IMR-90 (cell line): ENCODE measurements around the gene RPL21.

ENCODE experiments used
- CEBPB ChIP-seq: IDR thresholded peaks from 2 replicates; pipeline ENCODE4 v1.6.1; 2012; ENCODE audit warnings: low read depth, low read length, improper control_type of control experiment
- POLR2A ChIP-seq: IDR thresholded peaks from 2 replicates; pipeline ENCODE4 v1.6.1; 2012; ENCODE audit warnings: mild to moderate bottlenecking, low read depth, low read length
- RCOR1 ChIP-seq: IDR thresholded peaks from 2 replicates; pipeline ENCODE4 v1.6.1; 2012; ENCODE audit warnings: mild to moderate bottlenecking, low read length, improper control_type of control experiment; ENCODE audit not compliant: insufficient replicate concordance
- TF ChIP-seq, protein P1 (sequence below): conservative IDR thresholded peaks from 2 replicates; pipeline ENCODE4 v1.5.1; 2012; ENCODE audit warnings: mild to moderate bottlenecking, low read depth, low read length, improper control_type of control experiment
- TF ChIP-seq, protein P2 (sequence below): fragments of 150-350 bp; IDR thresholded peaks from 2 replicates; pipeline ENCODE4 v1.6.1; 2017; ENCODE audit warnings: mild to moderate bottlenecking, antibody characterized with exemption, low read length, low read depth

DNA sequence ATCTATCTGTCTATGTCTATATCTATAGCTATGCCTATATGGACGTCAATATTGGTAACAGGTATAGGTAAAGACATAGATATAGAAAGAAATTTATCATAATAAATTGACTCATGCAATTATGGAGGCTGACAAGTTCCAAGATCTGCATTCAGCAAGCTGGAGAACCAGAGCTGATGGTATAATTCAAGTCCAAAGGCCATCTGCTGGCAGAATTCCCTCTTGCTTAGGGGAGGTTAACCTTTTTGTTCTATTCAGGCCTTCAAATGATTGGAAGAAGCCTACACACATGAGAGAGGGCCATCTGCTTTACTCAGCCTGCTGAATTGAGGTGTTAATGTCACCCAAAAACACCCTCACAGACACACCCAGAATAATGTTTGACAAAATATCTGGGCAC, 30.1 kb downstream of the RPL21 start:
- TF ChIP-seq, protein P1, sequence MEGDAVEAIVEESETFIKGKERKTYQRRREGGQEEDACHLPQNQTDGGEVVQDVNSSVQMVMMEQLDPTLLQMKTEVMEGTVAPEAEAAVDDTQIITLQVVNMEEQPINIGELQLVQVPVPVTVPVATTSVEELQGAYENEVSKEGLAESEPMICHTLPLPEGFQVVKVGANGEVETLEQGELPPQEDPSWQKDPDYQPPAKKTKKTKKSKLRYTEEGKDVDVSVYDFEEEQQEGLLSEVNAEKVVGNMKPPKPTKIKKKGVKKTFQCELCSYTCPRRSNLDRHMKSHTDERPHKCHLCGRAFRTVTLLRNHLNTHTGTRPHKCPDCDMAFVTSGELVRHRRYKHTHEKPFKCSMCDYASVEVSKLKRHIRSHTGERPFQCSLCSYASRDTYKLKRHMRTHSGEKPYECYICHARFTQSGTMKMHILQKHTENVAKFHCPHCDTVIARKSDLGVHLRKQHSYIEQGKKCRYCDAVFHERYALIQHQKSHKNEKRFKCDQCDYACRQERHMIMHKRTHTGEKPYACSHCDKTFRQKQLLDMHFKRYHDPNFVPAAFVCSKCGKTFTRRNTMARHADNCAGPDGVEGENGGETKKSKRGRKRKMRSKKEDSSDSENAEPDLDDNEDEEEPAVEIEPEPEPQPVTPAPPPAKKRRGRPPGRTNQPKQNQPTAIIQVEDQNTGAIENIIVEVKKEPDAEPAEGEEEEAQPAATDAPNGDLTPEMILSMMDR: no peak
- no peak for TF ChIP-seq RCOR1
- no peak for TF ChIP-seq POLR2A
- no peak for TF ChIP-seq CEBPB
- TF ChIP-seq, protein P2, sequence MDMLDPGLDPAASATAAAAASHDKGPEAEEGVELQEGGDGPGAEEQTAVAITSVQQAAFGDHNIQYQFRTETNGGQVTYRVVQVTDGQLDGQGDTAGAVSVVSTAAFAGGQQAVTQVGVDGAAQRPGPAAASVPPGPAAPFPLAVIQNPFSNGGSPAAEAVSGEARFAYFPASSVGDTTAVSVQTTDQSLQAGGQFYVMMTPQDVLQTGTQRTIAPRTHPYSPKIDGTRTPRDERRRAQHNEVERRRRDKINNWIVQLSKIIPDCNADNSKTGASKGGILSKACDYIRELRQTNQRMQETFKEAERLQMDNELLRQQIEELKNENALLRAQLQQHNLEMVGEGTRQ: no peak
